ENCODE results near the gene DLL1.
A peak's percentile ranks its signal among the peaks of the same experiment; 100 is the strongest.

Gene DLL1

DNA sequence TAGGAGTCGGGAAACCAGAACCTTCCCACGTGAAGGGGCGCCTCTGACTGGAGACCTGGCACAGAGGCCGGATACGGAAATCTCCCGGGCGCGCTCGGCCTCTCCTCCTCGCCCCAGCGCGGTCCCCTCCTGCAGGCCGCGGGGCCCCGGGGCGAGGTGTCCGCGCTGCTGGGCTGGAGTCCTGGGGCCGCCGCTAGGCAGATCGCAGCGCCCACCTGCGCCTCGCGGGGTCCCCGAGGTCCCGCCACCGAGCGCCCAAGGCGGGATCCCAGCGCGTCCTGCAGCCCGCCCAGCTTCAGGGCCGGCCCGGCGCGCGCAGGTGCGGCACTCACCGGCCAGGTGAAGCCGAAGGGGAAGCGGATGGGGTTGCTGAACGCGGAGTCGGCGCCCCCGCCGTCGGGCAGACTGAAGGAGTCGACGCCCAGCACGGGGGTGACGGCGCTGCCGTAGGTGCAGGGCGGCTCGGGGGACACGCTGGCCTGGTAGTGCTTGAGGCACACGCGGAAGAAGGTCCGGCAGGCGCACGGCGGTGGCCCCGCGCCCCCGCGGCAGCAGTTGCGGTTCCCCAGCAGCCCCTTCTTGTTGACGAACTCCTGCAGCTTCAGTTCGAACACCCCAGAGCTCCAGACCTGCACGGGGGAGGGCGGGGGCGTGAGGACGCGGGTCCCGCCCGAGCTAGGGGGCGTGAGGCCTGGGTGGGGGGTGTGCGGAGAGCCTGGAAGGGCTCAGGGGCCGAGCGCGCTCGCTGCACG, 1.5 kb downstream of the DLL1 start:
- peak overlapping the region; percentile 75 to 89 (median 87) for H3K4me3 Mint-ChIP-seq
- peaks cover 71% of the 10 kb centered on the region for H3K4me1 Mint-ChIP-seq
- H3K9me3 Mint-ChIP-seq = no peaks in the 10 kb centered on the region
- H3K36me3 Mint-ChIP-seq (ENCODE audit: low read depth) = peaks cover 4% of the 10 kb centered on the region
- peaks cover 84% of the 10 kb centered on the region for H3K27me3 Mint-ChIP-seq (ENCODE audit: low read depth)
- peak overlapping the region in 1 of 3 experiments; percentile 36 for H3K27ac Mint-ChIP-seq
- TF ChIP-seq, protein P1, sequence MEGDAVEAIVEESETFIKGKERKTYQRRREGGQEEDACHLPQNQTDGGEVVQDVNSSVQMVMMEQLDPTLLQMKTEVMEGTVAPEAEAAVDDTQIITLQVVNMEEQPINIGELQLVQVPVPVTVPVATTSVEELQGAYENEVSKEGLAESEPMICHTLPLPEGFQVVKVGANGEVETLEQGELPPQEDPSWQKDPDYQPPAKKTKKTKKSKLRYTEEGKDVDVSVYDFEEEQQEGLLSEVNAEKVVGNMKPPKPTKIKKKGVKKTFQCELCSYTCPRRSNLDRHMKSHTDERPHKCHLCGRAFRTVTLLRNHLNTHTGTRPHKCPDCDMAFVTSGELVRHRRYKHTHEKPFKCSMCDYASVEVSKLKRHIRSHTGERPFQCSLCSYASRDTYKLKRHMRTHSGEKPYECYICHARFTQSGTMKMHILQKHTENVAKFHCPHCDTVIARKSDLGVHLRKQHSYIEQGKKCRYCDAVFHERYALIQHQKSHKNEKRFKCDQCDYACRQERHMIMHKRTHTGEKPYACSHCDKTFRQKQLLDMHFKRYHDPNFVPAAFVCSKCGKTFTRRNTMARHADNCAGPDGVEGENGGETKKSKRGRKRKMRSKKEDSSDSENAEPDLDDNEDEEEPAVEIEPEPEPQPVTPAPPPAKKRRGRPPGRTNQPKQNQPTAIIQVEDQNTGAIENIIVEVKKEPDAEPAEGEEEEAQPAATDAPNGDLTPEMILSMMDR (IDR thresholded peaks at IDR 0.05; ENCODE audit: unreplicated experiment in 3 of 3) = no peak

DNA sequence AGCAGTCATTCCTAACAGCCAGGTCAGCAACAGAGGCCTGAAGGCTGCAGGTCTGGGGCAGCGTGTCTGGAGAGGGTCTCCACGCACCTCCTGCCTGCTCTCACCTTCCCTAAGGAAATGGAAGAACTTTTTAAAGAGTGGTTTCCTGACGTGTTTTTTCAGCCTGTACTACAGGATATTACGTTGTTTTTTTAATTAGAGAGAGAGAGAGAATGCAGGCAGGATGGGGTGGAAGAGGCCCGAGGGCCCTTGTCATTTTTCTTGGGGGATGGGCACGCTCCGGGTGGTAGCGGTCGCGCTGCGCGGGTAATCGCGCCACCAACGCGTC, 2.1 kb downstream of the DLL1 start:
- Mint-ChIP-seq H3K4me1 (peaks cover 65% of the 10 kb centered on the region), H3K36me3 (ENCODE audit: low read depth) (peaks cover 4% of the 10 kb centered on the region), H3K9me3 (no peaks in the 10 kb centered on the region)

DNA sequence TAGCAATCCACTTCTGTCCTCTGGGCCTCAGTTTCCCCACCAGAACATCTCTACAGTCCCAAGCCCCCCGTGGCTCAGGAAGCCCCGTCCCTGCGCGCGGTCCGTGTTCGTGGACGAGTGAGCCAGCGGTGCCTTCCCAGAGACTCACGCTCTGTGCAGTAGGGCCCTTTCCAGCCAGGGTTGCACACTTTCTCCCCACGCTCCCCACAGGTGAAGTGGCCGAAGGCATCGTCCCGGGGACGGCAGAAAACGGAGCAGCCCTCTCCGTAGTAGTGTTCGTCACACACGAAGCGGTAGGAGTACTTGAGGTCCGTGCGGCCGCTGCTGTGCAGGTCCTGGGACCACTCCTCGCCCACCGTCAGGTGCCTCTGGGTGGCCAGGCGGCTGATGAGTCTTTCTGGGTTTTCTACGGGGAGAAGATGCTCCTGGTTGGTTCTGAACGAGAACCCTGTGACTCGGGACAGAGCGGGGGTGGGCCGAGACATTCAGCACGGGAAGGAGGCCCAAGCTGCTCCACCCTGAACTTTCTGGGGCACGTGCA, 2.7 kb downstream of the DLL1 start:
- Mint-ChIP-seq H3K36me3 (ENCODE audit: low read depth) (peaks cover 4% of the 10 kb centered on the region), H3K4me3 (peak overlapping the region; percentile 75 to 89 (median 87)), H3K27me3 (ENCODE audit: low read depth) (peaks cover 72% of the 10 kb centered on the region), H3K27ac (peak overlapping the region in 2 of 3 experiments; percentile 14 to 36), H3K4me1 (peaks cover 59% of the 10 kb centered on the region), H3K9me3 (no peaks in the 10 kb centered on the region)
- TF ChIP-seq, protein P1 (IDR thresholded peaks at IDR 0.05; ENCODE audit: unreplicated experiment in 3 of 3) = no peak

More for the DNA sequence above, 2.1 kb downstream of the DLL1 start:
- TF ChIP-seq, protein P1 (IDR thresholded peaks at IDR 0.05; ENCODE audit: unreplicated experiment in 3 of 3) = no peak
- Mint-ChIP-seq H3K27me3 (ENCODE audit: low read depth) (peaks cover 79% of the 10 kb centered on the region), H3K27ac (peak overlapping the region in 2 of 3 experiments; percentile 14 to 36), H3K4me3 (peak overlapping the region; percentile 75 to 89 (median 87))

DNA sequence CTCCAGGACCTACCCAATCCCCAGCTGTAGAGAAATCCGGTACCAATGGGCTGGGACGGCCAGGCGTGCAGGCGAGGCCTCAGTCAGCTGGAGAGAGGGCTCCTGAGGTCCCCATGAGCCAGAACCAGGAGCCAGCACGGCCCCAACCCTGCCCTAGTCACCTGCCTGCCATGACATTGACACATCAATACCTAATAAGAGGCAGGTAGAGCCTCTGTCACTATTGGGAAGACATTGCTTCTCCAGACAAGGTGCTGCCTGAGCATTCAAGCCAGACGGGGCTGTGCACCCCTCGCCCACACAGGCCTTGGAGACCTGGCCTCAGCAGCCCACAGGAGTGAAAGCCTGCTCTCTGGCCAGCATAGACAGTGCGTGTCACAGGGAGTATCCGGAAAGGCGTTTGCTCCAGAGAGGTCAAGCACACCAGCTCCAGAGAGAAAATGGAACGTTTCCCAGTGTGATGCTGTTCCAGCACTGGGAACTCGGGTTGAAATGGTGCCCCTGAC, 3.5 kb downstream of the DLL1 start:
- TF ChIP-seq, protein P1 (IDR thresholded peaks at IDR 0.05; ENCODE audit: unreplicated experiment in 3 of 3) = no peak
- Mint-ChIP-seq H3K27ac (peak overlapping the region in 1 of 3 experiments; percentile 63), H3K9me3 (no peaks in the 10 kb centered on the region), H3K27me3 (ENCODE audit: low read depth) (peaks cover 65% of the 10 kb centered on the region), H3K36me3 (ENCODE audit: low read depth) (peaks cover 9% of the 10 kb centered on the region), H3K4me1 (peaks cover 51% of the 10 kb centered on the region), H3K4me3 (peak overlapping the region; percentile 75 to 89 (median 87))

DNA sequence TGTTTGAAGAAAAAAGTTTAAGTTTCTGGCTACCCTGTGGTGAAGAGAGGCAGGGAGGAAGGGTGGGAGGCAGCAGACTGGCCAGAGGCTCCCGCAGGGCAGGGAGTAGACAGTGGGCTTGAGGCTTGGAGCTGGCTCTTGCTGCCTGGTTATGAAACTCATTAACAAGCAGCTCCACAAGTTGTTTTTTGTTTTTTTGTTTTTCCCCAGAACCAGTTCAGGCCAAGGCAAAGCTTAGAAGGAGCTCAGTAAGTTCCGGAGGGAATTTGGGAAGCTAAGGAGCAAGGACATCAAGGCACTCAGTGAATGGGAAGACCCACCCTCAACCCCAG, 4.0 kb downstream of the DLL1 start:
- Mint-ChIP-seq H3K27ac (peak overlapping the region; percentile 58 to 63 (median 58)), H3K4me3 (peak overlapping the region; percentile 75 to 89 (median 81)), H3K36me3 (ENCODE audit: low read depth) (peaks cover 9% of the 10 kb centered on the region), H3K4me1 (peaks cover 46% of the 10 kb centered on the region), H3K27me3 (ENCODE audit: low read depth) (peaks cover 60% of the 10 kb centered on the region), H3K9me3 (no peaks in the 10 kb centered on the region)
- TF ChIP-seq, protein P1 (IDR thresholded peaks at IDR 0.05; ENCODE audit: unreplicated experiment in 3 of 3) = no peak
